Right lobe of liver (tissue), 6 donors: Measurements from ENCODE around the gene PRB4. TPM values are rescaled to one million over a fixed set of nuclear protein-coding genes. Genes with fewer than 3 reads are reported as not detected.
"Not testable (repeated sequence)": the region's sequence is repeated elsewhere in the genome, so short reads cannot be mapped to it uniquely, and the experiment has no call there.

ENCODE experiments used
- ATAC-seq, 4 donors: fragments of 200-7000 bp; cut with Tn5 transposase; one replicate each; pipeline ENCODE4 v1.9.1; 2020; ENCODE audit warnings: mild to moderate bottlenecking in 4 of 4, moderate library complexity in 4 of 4
- DNase-seq, 3 donors: peaks; one replicate each; pipeline ENCODE4 v3.0.0-alpha.2; 2020
- H3K27ac ChIP-seq, 3 donors: fragments of 200-600 bp; one replicate each; pipeline ENCODE4 v1.8.0; 2022
- H3K27me3 ChIP-seq, 2 donors: fragments of 200-600 bp; one replicate each; pipeline ENCODE4 v1.8.0; 2022
- H3K36me3 ChIP-seq, 4 donors: fragments of 200-600 bp; sonication (generic) in 1 of 4; one replicate each; pipeline versions ENCODE4 v1.5.1 to v1.8.0; 2017 to 2022; ENCODE audit warnings: control low read depth in 1 of 4
- H3K4me1 ChIP-seq, 4 donors: fragments of 200-600 bp; sonication (generic) in 1 of 4; one replicate each; pipeline versions ENCODE4 v1.5.1 to v1.8.0; 2017 to 2022; ENCODE audit warnings: control low read depth in 1 of 4
- H3K4me3 ChIP-seq, 3 donors: fragments of 200-600 bp; one replicate each; pipeline ENCODE4 v1.8.0; 2022
- H3K9me3 ChIP-seq, 4 donors: fragments of 200-600 bp; sonication (generic) in 1 of 4; one replicate each; pipeline versions ENCODE4 v1.5.1 to v1.8.0; 2017 to 2022; ENCODE audit warnings: control low read depth in 1 of 4
- POLR2A ChIP-seq: fragments of 450-650 bp; IDR thresholded peaks from one replicate; pipeline ENCODE4 v1.6.1; 2017; ENCODE audit warnings: antibody characterized with exemption, mild to moderate bottlenecking
- WGBS: methylation state at CpG from one replicate; pipeline ENCODE4 v1.1.6; 2018; ENCODE audit warnings: low coverage, low lambda C conversion rate; ENCODE audit not compliant: insufficient coverage; ENCODE audit errors: missing lambda C conversion rate; 5-methylcytosine and 5-hydroxymethylcytosine counted together
- intact Hi-C, 2 donors: fragments of 100-400 bp; cut with DNase I; formaldehyde crosslinking; loops; one replicate each; pipeline versions ENCODE4 v1.11.2 to v1.14.1; 2022
- long read RNA-seq: library from polyadenylated mRNA; unstranded; transcript quantifications from one replicate; pipeline ENCODE4 v2.0.0, GENCODE V29; 2019
- total RNA-seq, 6 experiments: library from RNA; depleted of rRNA in 2 of 6; stranded (reverse); fragments of >200 nt in 2 of 6; fragmentation: NEBNext Ultra II Directional in 3 of 6; extraction: Animal tissue kit (Norgen Biotek cat#: 25700) in 3 of 6; gene quantifications; one replicate each; pipeline versions ENCODE4 v1.1.0 to v1.2.4, GENCODE V29; 2016 to 2023
- TF ChIP-seq, protein P1 (sequence below), 4 donors: fragments of 200-600 bp in 3 of 4; fragments of 450-650 bp in 1 of 4; IDR thresholded peaks; one replicate each; pipeline versions ENCODE4 v1.5.1 to v1.8.0; 2016 to 2022; ENCODE audit warnings: antibody characterized with exemption in 4 of 4, mild to moderate bottlenecking in 2 of 4
- donor health status: DM: no; HTN: yes; CAD: no.
- donor health status: DM: no; HTN: no; CAD: no.
- donor health status: DM: no; HTN: no; CAD: no.
- donor health status: DM: no; HTN: yes; CAD: no.
- donor health status: DM: no; HTN: yes; CAD: no.

Gene PRB4
- not detected for total RNA-seq
- long read RNA-seq: 0 reads

DNA sequence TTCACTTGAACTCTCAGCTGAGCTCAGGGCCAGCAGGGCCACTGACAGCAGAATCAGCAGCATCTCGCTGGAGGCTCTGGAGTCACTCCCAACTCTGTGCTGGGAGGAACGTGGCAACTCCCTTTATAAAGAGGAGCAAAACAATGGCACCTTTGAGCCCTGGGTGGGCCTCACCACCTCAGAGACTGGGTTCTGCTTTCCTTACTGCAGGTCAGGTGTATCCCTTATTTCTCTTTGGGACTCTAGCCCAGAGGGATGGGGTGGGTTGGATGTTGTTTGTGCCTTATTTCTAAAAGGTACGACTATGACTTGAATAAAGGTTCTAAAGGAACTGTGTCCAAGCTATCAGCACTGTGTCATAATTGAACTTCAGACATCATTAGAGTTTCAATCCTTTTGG, at the start of gene PRB4:
Gene PRB4 (minus strand): TSS at position 101 of the 400 bp plus-strand sequence. CDS start 38 bp downstream, at position 63.
- no peaks in the 10 kb centered on the region for H3K9me3 ChIP-seq
- H3K27ac ChIP-seq: no peak within 1 kb of the TSS
- ATAC-seq (no peak), DNase-seq (no peak)
- WGBS: 60% methylated on average over 3 of the region's 3 CpGs
- H3K36me3 ChIP-seq: no peaks in the 10 kb centered on the region
- H3K27me3 ChIP-seq: no peaks in the 10 kb centered on the region
- TF ChIP-seq, protein P1, sequence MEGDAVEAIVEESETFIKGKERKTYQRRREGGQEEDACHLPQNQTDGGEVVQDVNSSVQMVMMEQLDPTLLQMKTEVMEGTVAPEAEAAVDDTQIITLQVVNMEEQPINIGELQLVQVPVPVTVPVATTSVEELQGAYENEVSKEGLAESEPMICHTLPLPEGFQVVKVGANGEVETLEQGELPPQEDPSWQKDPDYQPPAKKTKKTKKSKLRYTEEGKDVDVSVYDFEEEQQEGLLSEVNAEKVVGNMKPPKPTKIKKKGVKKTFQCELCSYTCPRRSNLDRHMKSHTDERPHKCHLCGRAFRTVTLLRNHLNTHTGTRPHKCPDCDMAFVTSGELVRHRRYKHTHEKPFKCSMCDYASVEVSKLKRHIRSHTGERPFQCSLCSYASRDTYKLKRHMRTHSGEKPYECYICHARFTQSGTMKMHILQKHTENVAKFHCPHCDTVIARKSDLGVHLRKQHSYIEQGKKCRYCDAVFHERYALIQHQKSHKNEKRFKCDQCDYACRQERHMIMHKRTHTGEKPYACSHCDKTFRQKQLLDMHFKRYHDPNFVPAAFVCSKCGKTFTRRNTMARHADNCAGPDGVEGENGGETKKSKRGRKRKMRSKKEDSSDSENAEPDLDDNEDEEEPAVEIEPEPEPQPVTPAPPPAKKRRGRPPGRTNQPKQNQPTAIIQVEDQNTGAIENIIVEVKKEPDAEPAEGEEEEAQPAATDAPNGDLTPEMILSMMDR (IDR thresholded peaks at IDR 0.05): no peak
- TF ChIP-seq POLR2A: no peak
- intact Hi-C loops: no loop called here
- H3K4me3 ChIP-seq: no peak within 1 kb of the TSS
- H3K4me1 ChIP-seq: no peaks in the 10 kb centered on the region

DNA sequence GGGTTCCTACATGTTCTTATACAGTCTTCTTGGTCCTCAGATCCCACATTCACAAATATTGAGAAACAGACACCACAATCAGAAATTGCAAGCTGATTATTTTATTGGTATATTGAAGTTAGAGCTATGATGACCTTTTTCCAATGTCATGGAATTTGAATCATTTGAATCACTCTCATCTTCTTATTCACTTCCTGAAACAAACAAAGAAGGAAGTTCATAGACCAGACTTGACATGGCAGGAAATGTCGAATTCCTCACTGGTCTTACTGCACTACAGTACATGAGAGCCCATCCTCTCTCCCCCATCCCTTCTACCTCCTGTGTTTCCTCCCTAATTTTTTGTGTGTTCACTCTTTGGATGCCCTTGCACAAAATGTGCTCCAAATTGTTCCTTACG, 41.5 kb upstream of the PRB4 start:
- H3K36me3 ChIP-seq, H3K9me3 ChIP-seq, ATAC-seq, H3K4me1 ChIP-seq, DNase-seq, H3K4me3 ChIP-seq, H3K27ac ChIP-seq, H3K27me3 ChIP-seq, intact Hi-C loops: not testable (repeated sequence)
- WGBS: 53% methylated on average over 2 of the region's 2 CpGs

DNA sequence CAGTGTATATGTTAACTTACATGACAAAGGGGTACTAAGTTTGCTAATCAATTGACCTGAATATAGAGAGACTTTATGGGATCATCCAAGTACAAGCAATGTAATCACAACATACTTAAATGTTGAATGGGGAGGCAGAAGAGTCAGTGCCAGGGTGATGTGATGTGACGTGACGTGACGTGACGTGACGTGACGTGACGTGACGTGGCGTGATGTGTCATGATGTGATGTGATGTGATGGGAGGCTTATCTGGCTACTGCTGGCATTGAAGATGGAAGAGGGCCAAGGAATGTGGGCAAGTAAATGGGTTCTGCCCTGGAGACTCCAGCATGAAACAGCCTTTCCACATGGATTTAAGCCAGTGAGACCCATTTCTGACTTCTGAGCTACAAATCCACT, 38.2 kb upstream of the PRB4 start:
- no peak overlapping the region for H3K4me3 ChIP-seq
- TF ChIP-seq, protein P1 (IDR thresholded peaks at IDR 0.05): no peak
- TF ChIP-seq POLR2A: no peak
- intact Hi-C loops: no loop called here
- 83% methylated on average over 9 of the region's 9 CpGs for WGBS
- no peaks in the 10 kb centered on the region for H3K9me3 ChIP-seq
- H3K27ac ChIP-seq: no peak overlapping the region
- DNase-seq (no peak), ATAC-seq (no peak)
- no peaks in the 10 kb centered on the region for H3K4me1 ChIP-seq
- no peaks in the 10 kb centered on the region for H3K36me3 ChIP-seq
- H3K27me3 ChIP-seq: no peaks in the 10 kb centered on the region

DNA sequence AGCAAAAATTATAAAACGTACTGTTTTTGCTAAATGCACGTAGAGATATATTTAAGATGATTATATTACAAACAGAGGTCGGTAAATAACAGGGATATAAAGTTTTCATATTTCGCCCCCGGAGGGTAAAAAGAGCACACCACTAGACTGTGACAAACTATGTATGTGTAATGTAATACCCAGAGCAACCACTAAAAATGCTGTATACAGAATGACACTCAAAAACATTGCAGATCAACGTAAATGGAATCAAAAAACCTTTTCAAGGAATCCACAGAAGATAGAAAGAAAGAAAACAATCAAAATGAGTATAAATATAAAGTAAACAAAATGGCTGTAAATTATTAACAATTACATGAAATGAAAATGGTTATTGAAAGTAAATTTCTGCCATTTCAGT, 37.6 kb upstream of the PRB4 start:
- no peaks in the 10 kb centered on the region for H3K36me3 ChIP-seq
- no peak overlapping the region for H3K4me3 ChIP-seq
- TF ChIP-seq POLR2A: no peak
- TF ChIP-seq, protein P1 (IDR thresholded peaks at IDR 0.05): peak in 1 of 4 donors; percentile 3
- H3K9me3 ChIP-seq: no peaks in the 10 kb centered on the region
- H3K27me3 ChIP-seq: no peaks in the 10 kb centered on the region
- no peak overlapping the region for H3K27ac ChIP-seq
- intact Hi-C loops: no loop called here
- 80% methylated on average over 6 of the region's 6 CpGs for WGBS
- ATAC-seq (no peak), DNase-seq (no peak)
- no peaks in the 10 kb centered on the region for H3K4me1 ChIP-seq

DNA sequence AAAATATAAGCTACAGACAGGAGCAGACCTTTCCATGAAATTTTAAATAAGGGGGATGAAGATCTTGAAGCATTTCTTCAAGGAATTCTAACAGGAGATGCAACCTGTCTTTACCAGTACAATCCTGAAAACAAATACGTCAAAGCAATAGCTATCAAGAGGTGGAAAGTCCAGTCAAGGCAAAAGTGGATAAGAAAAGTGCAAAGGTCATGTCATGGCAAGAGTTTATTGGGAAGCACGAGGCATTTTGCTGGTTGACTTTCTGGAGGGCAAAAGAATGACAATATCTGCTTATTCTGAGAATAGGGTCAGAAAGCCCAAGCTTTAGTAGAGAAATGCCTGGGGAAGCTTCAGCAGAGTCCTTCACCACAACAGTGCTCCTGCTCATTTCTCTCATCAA, 34.3 kb upstream of the PRB4 start:
- WGBS: 27% methylated on average over 2 of the region's 2 CpGs
- ATAC-seq: no peak
- H3K36me3 ChIP-seq: no peaks in the 10 kb centered on the region
- intact Hi-C loops: no loop called here
- H3K27ac ChIP-seq: no peak overlapping the region
- H3K9me3 ChIP-seq: no peaks in the 10 kb centered on the region
- TF ChIP-seq POLR2A: no peak
- TF ChIP-seq, protein P1 (IDR thresholded peaks at IDR 0.05): no peak
- no peaks in the 10 kb centered on the region for H3K27me3 ChIP-seq
- no peak overlapping the region for H3K4me3 ChIP-seq
- no peak for DNase-seq
- H3K4me1 ChIP-seq: no peaks in the 10 kb centered on the region
